Cortex of kidney (tissue), 1 donor: Measurements from ENCODE around the gene PTPN3.

Source experiments
- DNase-seq: peaks from one replicate; lab custom pipeline; 2025; lab: John Stamatoyannopoulos, UW

PTPN3 gene

GRCh38 chr9:109421026-109421970 lies 76.8 kb downstream of the PTPN3 start:
- DNase-seq, result no peak

- DNase-seq, result no peak
Observed at GRCh38 chr9:109419531-109419930, 78.6 kb downstream of the PTPN3 start.

GRCh38 chr9:109418827-109419226 lies 79.3 kb downstream of the PTPN3 start:
- no peak for DNase-seq

- no peak for DNase-seq
Observed at GRCh38 chr9:109417585-109418544, 80.2 kb downstream of the PTPN3 start.

DNA sequence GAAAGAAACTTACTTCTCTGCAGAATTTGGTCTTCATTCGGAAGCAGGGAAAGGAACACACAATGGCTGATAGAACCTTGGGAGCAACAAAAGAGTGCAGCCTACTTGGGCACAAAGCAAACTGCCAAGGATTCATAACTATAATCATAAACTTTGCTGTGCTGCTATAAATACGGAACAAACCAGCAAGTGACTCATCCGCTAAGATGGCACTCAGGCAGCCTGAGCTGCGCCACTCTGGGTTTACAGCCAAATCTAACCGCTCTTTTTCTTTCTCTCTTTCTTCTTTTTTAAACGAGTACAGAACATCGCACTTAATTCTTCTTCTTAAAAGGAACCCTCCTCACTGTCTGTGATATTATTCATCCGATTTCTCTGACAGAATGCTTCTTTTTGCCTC lies 81.1 kb downstream of the PTPN3 start:
- no peak for DNase-seq

DNA sequence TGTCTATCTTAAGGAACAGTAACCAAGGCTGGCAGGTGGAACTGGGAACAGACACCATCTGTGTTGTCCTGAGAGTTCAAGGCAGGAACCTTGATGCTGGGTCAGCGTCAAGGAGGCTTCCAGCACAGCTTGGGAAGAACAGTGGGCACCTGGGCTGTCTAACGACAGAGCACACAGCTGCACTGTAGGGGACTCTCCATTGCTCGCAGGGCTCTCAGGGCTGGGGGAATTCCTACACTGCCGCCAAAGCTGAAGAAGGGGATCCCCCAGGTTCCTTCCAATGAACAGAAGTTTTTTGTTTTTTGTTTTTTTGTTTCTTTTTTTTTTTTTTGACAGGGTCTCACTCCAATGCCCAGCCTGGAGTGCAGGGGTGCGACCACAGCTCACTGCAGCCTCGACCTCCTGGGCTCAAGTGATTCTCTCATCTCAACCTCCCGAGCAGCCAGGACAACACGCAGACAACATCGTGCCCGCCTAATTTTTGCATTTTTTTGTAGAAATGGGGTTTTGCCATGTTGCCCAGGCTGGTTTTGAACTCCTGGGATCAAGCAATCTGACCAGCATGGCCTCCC lies 81.9 kb downstream of the PTPN3 start:
- no peak for DNase-seq

GRCh38 chr9:109414125-109414785 lies 83.9 kb downstream of the PTPN3 start:
- no peak for DNase-seq

DNA sequence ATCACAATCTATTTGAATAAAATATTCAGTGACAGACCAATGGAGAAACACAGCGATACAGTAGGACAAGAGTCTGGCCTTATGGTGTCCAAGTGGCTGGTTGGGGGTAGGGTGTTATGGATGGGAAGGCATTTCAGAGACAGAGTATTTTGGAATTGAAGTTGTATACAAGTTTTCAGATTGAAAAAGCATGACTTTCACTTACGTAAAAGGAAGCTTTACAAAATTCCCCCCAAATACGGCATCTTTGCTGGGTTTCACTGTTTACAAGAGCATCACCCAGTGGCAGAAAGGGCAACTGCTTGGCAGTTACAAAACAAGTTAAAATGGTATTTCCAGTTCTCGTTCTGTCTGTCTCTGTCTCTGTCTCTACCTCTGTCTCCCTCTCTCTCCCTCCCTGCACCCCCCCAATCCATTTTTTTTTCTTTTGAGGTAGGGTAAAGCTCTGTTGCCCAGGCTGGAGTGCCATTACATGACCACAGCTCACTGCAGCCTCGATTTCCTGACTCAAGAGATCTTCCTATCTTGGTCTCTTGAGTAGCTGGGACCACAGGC lies 86.2 kb downstream of the PTPN3 start:
- no peak for DNase-seq

GRCh38 chr9:109411069-109411761 lies 86.9 kb downstream of the PTPN3 start:
- no peak for DNase-seq

- no peak for DNase-seq
Observed at GRCh38 chr9:109409773-109410397, 88.2 kb downstream of the PTPN3 start.

DNA sequence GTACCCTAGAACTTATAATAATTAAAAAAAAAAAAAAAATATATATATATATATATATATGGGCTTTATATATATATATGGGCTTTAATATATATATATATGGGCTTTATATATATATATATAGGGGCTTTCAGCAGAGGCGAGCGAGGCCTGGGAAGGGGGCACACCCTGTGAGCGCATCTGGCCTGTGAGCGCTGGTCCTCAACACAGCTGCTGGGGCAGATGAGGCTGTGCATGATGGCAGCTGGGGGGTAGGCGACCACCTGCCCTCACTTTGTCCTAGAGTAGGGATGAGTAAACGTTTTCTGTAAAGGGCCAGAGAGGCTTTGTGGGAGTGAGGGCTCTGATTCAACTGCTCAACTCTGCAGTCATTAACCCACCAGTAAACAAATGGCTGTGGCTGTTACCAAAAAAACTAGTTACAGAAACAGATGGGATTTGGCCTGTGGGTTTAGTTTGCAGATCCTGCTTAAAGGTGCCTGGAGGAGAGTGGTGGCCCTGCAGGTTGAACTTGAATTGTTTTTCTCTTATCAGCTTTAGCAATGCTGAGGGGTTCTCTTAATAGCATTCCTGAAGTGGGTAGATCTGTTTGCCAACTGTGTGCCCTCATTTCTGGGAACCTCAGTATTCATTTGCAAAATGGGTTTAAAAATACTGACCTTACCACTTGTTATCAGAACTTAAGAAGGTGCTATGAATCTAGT lies 89.2 kb downstream of the PTPN3 start:
- DNase-seq, result no peak

- DNase-seq, result no peak
Observed at GRCh38 chr9:109403766-109404320, 94.3 kb downstream of the PTPN3 start.

DNA sequence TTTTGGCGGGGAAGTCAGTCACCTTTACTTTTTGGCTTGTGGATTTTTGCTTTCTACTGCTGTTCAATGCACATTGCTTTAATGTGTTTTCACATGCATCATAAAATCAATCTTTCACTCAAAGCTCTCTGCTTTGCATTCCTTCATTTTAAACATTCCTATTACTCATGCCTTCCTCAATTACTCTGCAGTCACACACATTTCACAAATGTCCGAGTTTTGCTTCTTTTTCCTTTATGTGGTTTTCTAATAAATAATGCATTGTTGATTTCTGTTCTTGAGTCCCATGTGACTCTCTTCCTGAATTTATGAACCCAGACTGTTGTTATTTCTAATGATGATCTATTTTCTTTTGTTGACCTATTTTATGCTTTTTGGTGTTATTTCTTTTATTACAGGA lies 95.0 kb downstream of the PTPN3 start:
- DNase-seq, result no peak

GRCh38 chr9:109401990-109402318 lies 96.2 kb downstream of the PTPN3 start:
- DNase-seq, result no peak

DNA sequence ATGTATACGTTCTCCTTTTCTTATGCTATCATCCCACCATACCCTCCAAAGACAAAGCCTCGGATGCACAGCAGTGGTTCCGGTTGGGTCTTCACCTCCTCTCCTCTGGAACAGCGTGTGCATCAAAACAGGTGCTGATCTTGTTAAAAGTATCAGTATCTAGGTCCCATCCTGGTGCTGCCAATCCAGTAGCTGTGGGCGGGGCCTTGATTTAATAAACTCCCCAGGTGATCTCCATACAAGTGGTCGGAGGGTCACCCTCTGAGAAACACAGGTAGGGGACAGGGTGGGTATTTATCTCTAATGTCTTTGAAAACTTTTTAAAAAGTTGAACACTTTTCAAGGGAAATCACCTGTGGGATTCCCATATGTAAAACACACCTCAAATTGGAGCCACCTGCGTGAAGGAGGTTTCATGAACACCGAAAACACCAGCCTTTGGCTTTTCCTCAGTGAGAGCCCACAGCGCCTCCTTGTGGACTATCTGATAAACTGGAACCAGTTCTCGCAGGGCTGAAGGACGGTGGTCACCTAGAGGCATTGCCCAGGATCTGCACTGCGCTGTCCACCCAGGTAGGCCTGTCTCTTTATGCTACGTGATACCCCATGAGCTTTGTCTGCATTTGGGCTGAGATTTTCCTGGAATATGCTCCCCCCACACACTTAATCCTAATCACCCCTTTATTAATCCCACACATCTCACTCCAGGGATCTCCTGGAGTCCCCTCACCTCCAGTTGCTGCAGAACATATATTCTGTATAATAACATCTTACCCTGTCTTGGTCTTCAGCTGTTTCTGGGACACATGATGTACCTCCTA lies 96.7 kb downstream of the PTPN3 start:
- DNase-seq, result no peak

DNA sequence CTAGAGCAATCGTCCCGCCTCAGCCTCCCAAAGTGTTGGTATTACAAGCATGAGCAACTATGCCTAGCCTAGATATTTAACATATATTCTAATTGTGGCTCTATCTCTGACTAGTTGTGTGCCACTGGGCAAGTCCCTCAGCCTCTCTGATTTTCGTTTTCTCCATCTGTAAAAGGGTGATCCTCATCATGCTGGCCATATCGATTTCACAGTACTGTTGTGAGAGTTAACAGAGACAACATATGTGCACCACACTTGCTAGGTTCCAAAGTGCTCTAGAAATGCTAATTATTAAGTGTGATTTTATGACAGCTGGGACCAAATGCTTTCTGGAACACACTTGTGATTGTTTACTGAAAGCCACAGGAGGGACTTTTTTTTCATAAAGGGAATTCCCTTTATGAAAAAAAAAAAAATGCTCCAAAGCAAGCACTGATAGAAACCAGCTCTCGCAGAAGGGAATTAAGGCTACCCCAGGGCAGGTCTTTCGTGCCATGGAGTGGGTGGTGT lies 98.8 kb downstream of the PTPN3 start:
- no peak for DNase-seq

DNA sequence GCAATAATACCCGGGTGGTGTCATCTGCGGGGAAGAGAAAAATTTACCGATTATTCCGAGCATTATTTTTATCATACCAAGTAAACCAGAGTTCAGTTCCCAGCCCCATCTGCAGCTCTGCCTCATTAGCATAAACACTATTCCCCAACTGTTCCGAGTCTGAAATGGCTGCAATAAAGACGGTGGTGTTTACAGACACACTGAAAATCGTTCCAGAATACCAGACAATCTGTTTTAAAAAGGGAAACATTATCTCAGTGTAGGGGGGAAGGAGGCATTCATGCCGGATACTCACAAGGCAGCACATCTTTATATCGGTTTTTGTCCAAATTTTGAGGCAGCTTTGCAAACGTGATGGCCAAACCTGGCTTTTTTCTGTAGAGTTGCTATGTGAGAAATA lies 106.9 kb downstream of the PTPN3 start:
- no peak for DNase-seq

- no peak for DNase-seq
Observed at GRCh38 chr9:109387856-109388255, 110.3 kb downstream of the PTPN3 start.
